ENCODE measurements around the gene CACHD1.

- TF ChIP-seq, protein P1, sequence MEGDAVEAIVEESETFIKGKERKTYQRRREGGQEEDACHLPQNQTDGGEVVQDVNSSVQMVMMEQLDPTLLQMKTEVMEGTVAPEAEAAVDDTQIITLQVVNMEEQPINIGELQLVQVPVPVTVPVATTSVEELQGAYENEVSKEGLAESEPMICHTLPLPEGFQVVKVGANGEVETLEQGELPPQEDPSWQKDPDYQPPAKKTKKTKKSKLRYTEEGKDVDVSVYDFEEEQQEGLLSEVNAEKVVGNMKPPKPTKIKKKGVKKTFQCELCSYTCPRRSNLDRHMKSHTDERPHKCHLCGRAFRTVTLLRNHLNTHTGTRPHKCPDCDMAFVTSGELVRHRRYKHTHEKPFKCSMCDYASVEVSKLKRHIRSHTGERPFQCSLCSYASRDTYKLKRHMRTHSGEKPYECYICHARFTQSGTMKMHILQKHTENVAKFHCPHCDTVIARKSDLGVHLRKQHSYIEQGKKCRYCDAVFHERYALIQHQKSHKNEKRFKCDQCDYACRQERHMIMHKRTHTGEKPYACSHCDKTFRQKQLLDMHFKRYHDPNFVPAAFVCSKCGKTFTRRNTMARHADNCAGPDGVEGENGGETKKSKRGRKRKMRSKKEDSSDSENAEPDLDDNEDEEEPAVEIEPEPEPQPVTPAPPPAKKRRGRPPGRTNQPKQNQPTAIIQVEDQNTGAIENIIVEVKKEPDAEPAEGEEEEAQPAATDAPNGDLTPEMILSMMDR (IDR thresholded peaks at IDR 0.05 in 4 of 5, conservative IDR thresholded peaks at IDR 0.05 in 1 of 5), result no peak
- TF ChIP-seq POLR2A (IDR thresholded peaks at IDR 0.05), result no peak
These were observed 154.3 kb downstream of the CACHD1 start for GRCh38 chr1:64624218-64624713.

Measured in gastrocnemius medialis (tissue), 4 donors.